ENCODE results near the gene TMCC3.

DNA sequence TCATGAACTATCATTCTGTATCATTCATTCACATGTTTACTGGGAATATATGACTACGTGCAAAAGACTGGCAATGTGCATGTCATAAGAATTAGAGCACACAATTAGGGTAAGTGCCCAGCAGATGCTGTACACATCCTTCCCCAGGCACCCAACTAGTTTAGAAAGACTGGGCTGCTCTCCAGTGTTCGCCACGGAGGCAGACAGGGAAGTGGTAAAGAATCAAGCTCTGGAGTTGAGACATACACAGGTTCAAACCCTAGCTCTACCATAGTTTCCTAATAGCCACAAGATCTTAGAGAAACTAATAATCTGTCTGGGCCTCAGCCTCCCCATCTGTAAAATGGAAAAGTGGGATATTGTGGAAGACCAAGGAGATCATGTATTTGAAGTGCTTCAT lies 6.8 kb downstream of the TMCC3 start:
- TF ChIP-seq, protein P1, sequence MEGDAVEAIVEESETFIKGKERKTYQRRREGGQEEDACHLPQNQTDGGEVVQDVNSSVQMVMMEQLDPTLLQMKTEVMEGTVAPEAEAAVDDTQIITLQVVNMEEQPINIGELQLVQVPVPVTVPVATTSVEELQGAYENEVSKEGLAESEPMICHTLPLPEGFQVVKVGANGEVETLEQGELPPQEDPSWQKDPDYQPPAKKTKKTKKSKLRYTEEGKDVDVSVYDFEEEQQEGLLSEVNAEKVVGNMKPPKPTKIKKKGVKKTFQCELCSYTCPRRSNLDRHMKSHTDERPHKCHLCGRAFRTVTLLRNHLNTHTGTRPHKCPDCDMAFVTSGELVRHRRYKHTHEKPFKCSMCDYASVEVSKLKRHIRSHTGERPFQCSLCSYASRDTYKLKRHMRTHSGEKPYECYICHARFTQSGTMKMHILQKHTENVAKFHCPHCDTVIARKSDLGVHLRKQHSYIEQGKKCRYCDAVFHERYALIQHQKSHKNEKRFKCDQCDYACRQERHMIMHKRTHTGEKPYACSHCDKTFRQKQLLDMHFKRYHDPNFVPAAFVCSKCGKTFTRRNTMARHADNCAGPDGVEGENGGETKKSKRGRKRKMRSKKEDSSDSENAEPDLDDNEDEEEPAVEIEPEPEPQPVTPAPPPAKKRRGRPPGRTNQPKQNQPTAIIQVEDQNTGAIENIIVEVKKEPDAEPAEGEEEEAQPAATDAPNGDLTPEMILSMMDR (IDR thresholded peaks at IDR 0.05): no peak
- no peak for TF ChIP-seq POLR2A (IDR thresholded peaks at IDR 0.05)
- no peak for TF ChIP-seq EP300 (IDR thresholded peaks at IDR 0.05)

Data from tibial nerve (tissue), 4 donors.